22Rv1 (cell line): ENCODE measurements around the gene LSS.

ENCODE experiments used
- ZFX ChIP-seq: fragments of 450-650 bp; IDR thresholded peaks from 2 replicates; pipeline ENCODE4 v1.6.1; 2017; ENCODE audit warnings: antibody characterized with exemption, borderline replicate concordance
- TF ChIP-seq, protein P1 (sequence below): fragments of 450-650 bp; IDR thresholded peaks from 2 replicates; pipeline ENCODE4 v1.5.1; 2017; ENCODE audit warnings: mild to moderate bottlenecking

DNA sequence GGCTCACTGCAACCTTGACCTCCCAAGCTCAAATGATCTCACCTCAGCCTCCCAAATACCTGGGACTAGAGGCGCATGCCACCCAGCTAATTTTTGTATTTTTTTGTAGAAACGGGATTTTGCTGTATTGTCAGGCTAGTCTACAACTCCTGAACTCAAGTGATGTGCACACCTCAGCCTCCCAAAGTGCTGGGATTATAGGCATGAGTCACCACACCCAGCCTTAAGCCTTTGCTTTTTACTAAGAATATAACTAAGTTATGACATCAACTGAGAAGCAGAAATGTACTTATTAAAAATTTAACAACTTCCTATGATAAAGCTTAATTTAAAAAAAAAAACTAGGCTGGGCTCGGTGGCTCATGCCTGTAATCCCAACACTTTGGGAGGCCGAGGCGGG lies 8.9 kb upstream of the LSS start:
- TF ChIP-seq, protein P1, sequence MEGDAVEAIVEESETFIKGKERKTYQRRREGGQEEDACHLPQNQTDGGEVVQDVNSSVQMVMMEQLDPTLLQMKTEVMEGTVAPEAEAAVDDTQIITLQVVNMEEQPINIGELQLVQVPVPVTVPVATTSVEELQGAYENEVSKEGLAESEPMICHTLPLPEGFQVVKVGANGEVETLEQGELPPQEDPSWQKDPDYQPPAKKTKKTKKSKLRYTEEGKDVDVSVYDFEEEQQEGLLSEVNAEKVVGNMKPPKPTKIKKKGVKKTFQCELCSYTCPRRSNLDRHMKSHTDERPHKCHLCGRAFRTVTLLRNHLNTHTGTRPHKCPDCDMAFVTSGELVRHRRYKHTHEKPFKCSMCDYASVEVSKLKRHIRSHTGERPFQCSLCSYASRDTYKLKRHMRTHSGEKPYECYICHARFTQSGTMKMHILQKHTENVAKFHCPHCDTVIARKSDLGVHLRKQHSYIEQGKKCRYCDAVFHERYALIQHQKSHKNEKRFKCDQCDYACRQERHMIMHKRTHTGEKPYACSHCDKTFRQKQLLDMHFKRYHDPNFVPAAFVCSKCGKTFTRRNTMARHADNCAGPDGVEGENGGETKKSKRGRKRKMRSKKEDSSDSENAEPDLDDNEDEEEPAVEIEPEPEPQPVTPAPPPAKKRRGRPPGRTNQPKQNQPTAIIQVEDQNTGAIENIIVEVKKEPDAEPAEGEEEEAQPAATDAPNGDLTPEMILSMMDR, result no peak
- no peak for TF ChIP-seq ZFX
